Type B pancreatic cell (in vitro differentiated cells): ENCODE measurements around the gene OPA1. TPM values are rescaled to one million over a fixed set of nuclear protein-coding genes. Genes with fewer than 3 reads are reported as not detected.
A peak's percentile ranks its signal among the peaks of the same experiment; 100 is the strongest.

ENCODE experiments used
- DNase-seq: peaks from one replicate; pipeline ENCODE4 v3.0.0; 2021; ENCODE audit warnings: mixed read lengths; ENCODE audit not compliant: unreplicated experiment; ENCODE audit errors: extremely low spot score
- H3K27ac Mint-ChIP-seq: 2 replicates; pipeline ENCODE4 v1.8.0; 2021; ENCODE audit warnings: mild to moderate bottlenecking, mixed read lengths
- H3K27me3 Mint-ChIP-seq: 2 replicates; pipeline ENCODE4 v1.8.0; 2021; ENCODE audit warnings: mixed read lengths
- H3K36me3 Mint-ChIP-seq: 2 replicates; pipeline ENCODE4 v1.8.0; 2021; ENCODE audit warnings: mixed read lengths
- H3K4me1 Mint-ChIP-seq: one replicate; pipeline ENCODE4 v1.8.0; 2021; ENCODE audit warnings: mixed read lengths; ENCODE audit not compliant: unreplicated experiment
- H3K4me3 Mint-ChIP-seq: 2 replicates; pipeline ENCODE4 v1.8.0; 2021; ENCODE audit warnings: mild to moderate bottlenecking, mixed read lengths
- H3K9me3 Mint-ChIP-seq: 2 replicates; pipeline ENCODE4 v1.8.0; 2021; ENCODE audit warnings: mixed read lengths
- total RNA-seq: library from RNA; stranded (reverse); gene quantifications from 2 replicates; pipeline ENCODE4 v1.2.1, GENCODE V29; 2021; ENCODE audit warnings: low replicate concordance
- TF ChIP-seq, protein P1 (sequence below): fragments of 200-600 bp; sonication (generic); conservative IDR thresholded peaks from 2 replicates; pipeline ENCODE4 v1.5.0; 2021; ENCODE audit warnings: antibody characterized with exemption, mild to moderate bottlenecking

OPA1 gene
- total RNA-seq, 1 donor from 2014 or later: 57.7 TPM

DNA sequence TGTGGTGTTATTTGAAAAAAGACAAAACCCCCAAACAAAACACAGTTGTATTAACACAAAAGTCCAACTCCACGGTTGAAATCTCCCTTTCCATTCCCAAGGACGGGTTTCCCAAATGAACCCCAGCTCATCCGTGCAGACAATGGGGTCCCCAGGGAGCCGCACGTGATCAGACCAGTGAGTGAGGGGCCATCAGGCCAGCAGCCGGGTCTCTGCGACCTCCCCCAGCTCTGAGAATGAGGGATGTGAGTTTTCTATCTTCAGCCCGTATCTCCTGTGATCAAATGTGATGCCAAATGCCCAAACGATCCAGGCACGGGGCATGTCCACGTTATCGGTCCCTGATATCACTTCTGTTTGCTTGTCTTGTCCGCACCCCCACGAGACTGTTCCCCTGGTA lies 138.0 kb downstream of the OPA1 start:
- Mint-ChIP-seq H3K36me3 (no peaks in the 10 kb centered on the region), H3K4me3 (no peak overlapping the region), H3K9me3 (no peaks in the 10 kb centered on the region), H3K4me1 (peaks cover 33% of the 10 kb centered on the region), H3K27me3 (peaks cover 17% of the 10 kb centered on the region), H3K27ac (no peak overlapping the region)
- no peak for DNase-seq
- TF ChIP-seq, protein P1, sequence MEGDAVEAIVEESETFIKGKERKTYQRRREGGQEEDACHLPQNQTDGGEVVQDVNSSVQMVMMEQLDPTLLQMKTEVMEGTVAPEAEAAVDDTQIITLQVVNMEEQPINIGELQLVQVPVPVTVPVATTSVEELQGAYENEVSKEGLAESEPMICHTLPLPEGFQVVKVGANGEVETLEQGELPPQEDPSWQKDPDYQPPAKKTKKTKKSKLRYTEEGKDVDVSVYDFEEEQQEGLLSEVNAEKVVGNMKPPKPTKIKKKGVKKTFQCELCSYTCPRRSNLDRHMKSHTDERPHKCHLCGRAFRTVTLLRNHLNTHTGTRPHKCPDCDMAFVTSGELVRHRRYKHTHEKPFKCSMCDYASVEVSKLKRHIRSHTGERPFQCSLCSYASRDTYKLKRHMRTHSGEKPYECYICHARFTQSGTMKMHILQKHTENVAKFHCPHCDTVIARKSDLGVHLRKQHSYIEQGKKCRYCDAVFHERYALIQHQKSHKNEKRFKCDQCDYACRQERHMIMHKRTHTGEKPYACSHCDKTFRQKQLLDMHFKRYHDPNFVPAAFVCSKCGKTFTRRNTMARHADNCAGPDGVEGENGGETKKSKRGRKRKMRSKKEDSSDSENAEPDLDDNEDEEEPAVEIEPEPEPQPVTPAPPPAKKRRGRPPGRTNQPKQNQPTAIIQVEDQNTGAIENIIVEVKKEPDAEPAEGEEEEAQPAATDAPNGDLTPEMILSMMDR: no peak

DNA sequence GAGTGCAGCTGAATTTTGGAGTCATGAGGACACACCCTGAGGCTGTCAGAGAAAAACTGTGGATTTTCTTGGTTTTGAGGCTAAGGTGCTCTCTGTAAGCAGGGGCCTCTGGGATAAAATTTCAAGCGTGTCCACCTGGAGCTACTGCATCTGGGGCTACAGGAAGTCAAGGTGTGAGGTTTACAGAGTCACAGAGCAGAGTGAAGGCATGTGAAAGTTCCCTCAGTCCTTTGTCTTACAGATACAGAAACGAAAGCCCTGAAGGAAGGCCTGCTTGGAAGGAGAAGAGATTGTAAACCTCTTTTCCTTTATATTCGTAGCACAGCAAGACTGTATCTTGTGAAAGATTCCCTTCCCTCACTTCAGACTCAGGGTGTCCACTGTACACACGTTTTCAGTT lies 138.6 kb downstream of the OPA1 start:
- peaks cover 39% of the 10 kb centered on the region for H3K4me1 Mint-ChIP-seq
- TF ChIP-seq, protein P1: no peak
- no peak overlapping the region for H3K27ac Mint-ChIP-seq
- H3K36me3 Mint-ChIP-seq: no peaks in the 10 kb centered on the region
- H3K4me3 Mint-ChIP-seq: no peak overlapping the region
- no peak for DNase-seq
- peaks cover 22% of the 10 kb centered on the region for H3K27me3 Mint-ChIP-seq
- no peaks in the 10 kb centered on the region for H3K9me3 Mint-ChIP-seq

DNA sequence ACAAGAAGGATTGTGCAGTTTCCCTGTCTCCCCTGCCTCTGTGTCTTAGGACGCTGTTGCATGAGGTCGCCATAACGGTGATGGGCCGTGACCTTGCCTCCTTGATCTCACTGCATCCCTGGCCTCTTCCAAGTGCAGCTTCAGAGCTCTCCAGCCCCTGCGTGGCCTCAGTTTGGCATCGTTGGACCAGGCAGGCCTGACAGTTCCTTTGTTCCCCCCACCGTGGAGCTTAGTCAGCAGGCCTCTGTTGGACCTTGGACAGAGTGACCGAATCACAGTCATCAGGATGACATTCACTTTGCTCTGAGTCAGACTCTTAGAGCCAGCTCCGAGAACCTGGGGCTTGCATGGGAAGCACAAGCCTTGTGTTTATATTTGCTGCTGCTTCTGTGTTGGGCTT lies 139.4 kb downstream of the OPA1 start:
- H3K27ac Mint-ChIP-seq: peak overlapping the region; percentile 64
- peaks cover 22% of the 10 kb centered on the region for H3K27me3 Mint-ChIP-seq

DNA sequence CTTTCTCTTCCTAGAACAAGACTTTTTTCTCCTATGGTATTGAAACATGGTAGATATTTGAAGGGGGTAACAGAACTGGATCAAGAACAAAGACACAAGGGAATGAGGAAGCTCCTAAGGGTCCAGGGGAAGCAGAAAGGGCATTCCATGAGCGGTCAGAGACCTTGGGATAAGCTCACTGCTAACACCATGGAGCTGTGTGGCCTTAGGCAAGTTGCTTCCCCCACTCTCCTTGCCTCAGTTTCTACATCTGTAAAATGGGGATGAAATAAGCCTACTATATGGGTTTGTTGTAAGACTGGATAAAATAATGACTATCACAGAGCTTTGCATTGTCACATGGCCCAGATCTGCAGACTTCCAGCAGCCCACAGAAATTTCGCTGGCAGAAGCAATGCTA lies 139.8 kb downstream of the OPA1 start:
- peaks cover 50% of the 10 kb centered on the region for H3K4me1 Mint-ChIP-seq
- no peak overlapping the region for H3K27ac Mint-ChIP-seq
- H3K36me3 Mint-ChIP-seq: no peaks in the 10 kb centered on the region
- H3K9me3 Mint-ChIP-seq: no peaks in the 10 kb centered on the region
- H3K27me3 Mint-ChIP-seq: peaks cover 22% of the 10 kb centered on the region
- TF ChIP-seq, protein P1: no peak
- DNase-seq: no peak
- no peak overlapping the region for H3K4me3 Mint-ChIP-seq

More for the DNA sequence above, 139.4 kb downstream of the OPA1 start:
- Mint-ChIP-seq H3K4me1 (peaks cover 46% of the 10 kb centered on the region), H3K36me3 (no peaks in the 10 kb centered on the region), H3K4me3 (no peak overlapping the region), H3K9me3 (no peaks in the 10 kb centered on the region)
- TF ChIP-seq, protein P1: no peak
- no peak for DNase-seq

DNA sequence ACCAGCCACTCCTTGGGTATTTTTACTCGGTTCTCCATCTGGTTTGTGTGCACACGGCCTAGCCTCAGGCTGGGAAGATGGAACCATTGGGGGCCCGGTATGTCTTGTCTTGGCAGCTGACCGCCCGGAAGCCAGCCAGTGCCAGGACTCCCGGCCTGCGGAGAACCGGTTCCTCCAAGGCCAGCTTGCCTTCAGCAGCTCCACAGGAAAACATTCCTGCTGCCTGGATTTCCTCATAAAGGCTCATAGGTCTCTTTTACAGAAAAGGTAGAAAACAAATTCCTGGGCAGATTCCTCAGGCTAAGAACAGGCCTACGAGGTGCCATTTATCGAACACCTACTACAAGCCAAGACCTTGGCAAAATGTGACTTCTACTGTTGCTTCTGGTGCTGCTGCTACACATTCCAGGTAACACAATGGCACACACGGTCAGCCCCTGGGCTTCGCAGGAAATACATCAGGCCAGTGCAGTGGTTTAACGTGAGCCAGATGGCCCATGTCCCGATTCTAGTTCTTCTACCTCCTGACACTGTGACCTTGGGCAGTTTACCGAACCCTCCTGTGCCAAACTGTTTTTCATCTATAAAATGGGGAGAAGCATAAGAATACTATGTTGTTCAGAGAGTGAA lies 141.8 kb downstream of the OPA1 start:
- no peaks in the 10 kb centered on the region for H3K9me3 Mint-ChIP-seq
- H3K4me1 Mint-ChIP-seq: peaks cover 48% of the 10 kb centered on the region
- no peak overlapping the region for H3K4me3 Mint-ChIP-seq
- peaks cover 16% of the 10 kb centered on the region for H3K27me3 Mint-ChIP-seq
- H3K36me3 Mint-ChIP-seq: no peaks in the 10 kb centered on the region
- H3K27ac Mint-ChIP-seq: no peak overlapping the region
- DNase-seq: no peak
- TF ChIP-seq, protein P1: no peak
